Panc1 (cell line): ENCODE data around the gene YTHDF1. TPM values are rescaled to one million over a fixed set of nuclear protein-coding genes. Genes with fewer than 3 reads are reported as not detected.

Source experiments
- ATAC-seq: fragments of 200-7000 bp; cut with Tn5 transposase; 2 replicates; pipeline ENCODE4 v1.9.1; 2020; ENCODE audit warnings: mild to moderate bottlenecking, moderate library complexity
- BruUV-seq: library from RNA; stranded (reverse); fragments of 400-500 nt; replicated peaks from 2 replicates; lab custom pipeline; 2021; lab: Mats Ljungman, UMichigan
- CTCF ChIA-PET: fragments of 300-600 bp; sonication (Branson Sonifier 250); formaldehyde crosslinking; loops from one replicate; lab custom pipeline; 2022; ENCODE audit warnings: antibody characterized with exemption; lab: Charles Lee
- POLR2A ChIA-PET: fragments of 300-600 bp; sonication (Branson Sonifier 250); formaldehyde crosslinking; loops from one replicate; lab custom pipeline; 2022; ENCODE audit warnings: antibody characterized with exemption; lab: Charles Lee
- DNase-seq: peaks from one replicate; pipeline ENCODE4 v3.0.0-alpha.2; 2010; ENCODE audit warnings: low read depth, low spot score
- H3K27ac ChIP-seq: 2 replicates; pipeline ENCODE4 v1.5.1; 2011; ENCODE audit warnings: mild to moderate bottlenecking, low read length, inconsistent platforms
- H3K27me3 ChIP-seq: fragments of 200-500 bp; sonication (Bioruptor generic); 2 replicates; pipeline ENCODE4 v1.6.0; 2014; ENCODE audit warnings: low read length, inconsistent platforms; ENCODE audit not compliant: control insufficient read depth, insufficient read depth
- H3K36me3 ChIP-seq: fragments of 200-500 bp; sonication (Bioruptor generic); 2 replicates; pipeline ENCODE4 v1.5.1; 2014; ENCODE audit warnings: inconsistent platforms, mild to moderate bottlenecking, low read length, moderate library complexity; ENCODE audit not compliant: control insufficient read depth, insufficient read depth
- H3K4me1 ChIP-seq: 2 replicates; pipeline ENCODE4 v1.5.1; 2011; ENCODE audit warnings: inconsistent platforms, mild to moderate bottlenecking, low read length, moderate library complexity; ENCODE audit not compliant: control insufficient read depth, insufficient read depth
- H3K4me3 ChIP-seq, 2 experiments: 2 replicates each; pipeline ENCODE4 v1.5.1; 2011 to 2012; ENCODE audit warnings: low read depth in 2 of 2, low read length in 2 of 2, mild to moderate bottlenecking in 2 of 2, inconsistent platforms in 1 of 2, moderate library complexity in 1 of 2
- H3K9me3 ChIP-seq: fragments of 200-500 bp; sonication (Bioruptor generic); 2 replicates; pipeline ENCODE4 v1.5.1; 2014; ENCODE audit warnings: low read depth, mild to moderate bottlenecking, inconsistent platforms, low read length, moderate library complexity; ENCODE audit not compliant: control insufficient read depth, insufficient read depth
- POLR2AphosphoS5 ChIP-seq: IDR thresholded peaks from 2 replicates; pipeline ENCODE4 v1.6.1; 2012; ENCODE audit warnings: mild to moderate bottlenecking, low read depth, low read length, moderate library complexity
- SIN3A ChIP-seq: IDR thresholded peaks from 2 replicates; pipeline ENCODE4 v1.6.1; 2012; ENCODE audit warnings: low read depth, mild to moderate bottlenecking, low read length, moderate library complexity, borderline replicate concordance; ENCODE audit not compliant: insufficient read depth
- TCF7L2 ChIP-seq: IDR thresholded peaks from 2 replicates; pipeline ENCODE4 v1.6.1; 2011; ENCODE audit warnings: mild to moderate bottlenecking, low read depth, low read length, inconsistent platforms
- in situ Hi-C: cut with HindIII; loops from 2 replicates; pipeline ENCODE4 v1.10.0; 2016; ENCODE audit warnings: low sequenced_read_pairs, low pct_unique_long_range_greater_than_20kb
- intact Hi-C: fragments of 100-400 bp; cut with micrococcal nuclease; formaldehyde crosslinking; loops from one replicate; pipeline ENCODE4 v1.10.0; 2022; ENCODE audit not compliant: unreplicated experiment
- total RNA-seq: library from RNA; stranded (reverse); gene quantifications from one replicate; pipeline ENCODE4 v1.2.1, GENCODE V29; 2021; ENCODE audit not compliant: unreplicated experiment
- TF ChIP-seq, protein P1 (sequence below), 2 experiments: IDR thresholded peaks; 2 replicates each; pipeline ENCODE4 v1.6.1; 2011 to 2012; ENCODE audit warnings: low read depth in 2 of 2, control low read depth in 1 of 2, low read length in 1 of 2, mild to moderate bottlenecking in 1 of 2, moderate library complexity in 1 of 2; ENCODE audit not compliant: insufficient read depth in 1 of 2
- TF ChIP-seq, protein P2 (sequence below): fragments of 450-650 bp; IDR thresholded peaks from 2 replicates; pipeline ENCODE4 v1.5.1; 2017; ENCODE audit warnings: mild to moderate bottlenecking

Gene YTHDF1
- total RNA-seq, 1 experiment from 2014 or later, result 43.0 TPM

DNA sequence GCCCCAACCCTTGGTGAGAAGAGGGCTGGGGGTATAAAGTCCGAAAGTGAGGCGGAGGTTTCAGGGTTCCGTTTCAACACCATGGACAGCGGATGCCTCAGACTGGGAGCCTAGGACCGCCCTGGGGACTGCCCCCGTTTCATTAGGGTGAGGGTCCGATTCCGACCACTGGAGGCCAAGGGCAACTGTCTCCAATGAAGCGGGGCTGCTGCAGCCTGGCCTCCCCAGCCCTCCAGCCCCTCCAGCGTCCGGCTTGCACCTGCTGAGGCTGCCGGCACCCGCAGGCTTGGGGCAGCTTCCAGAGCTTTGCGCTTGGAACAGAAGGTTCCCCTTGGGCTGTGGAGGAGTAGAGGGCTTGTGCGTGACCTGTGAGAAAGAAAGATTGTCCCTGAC, 39.9 kb downstream of the YTHDF1 start:
- DNase-seq (no peak), ATAC-seq (peak; percentile 3)
- no TSS peak for BruUV-seq
- ChIA-PET CTCF (interaction anchor here (0.6 kb wide), 1 partner anchor 123 kb away, joined by 3 read pairs; no protein-coding TSS in a partner anchor), POLR2A (no interaction called here)
- TF ChIP-seq, protein P1, sequence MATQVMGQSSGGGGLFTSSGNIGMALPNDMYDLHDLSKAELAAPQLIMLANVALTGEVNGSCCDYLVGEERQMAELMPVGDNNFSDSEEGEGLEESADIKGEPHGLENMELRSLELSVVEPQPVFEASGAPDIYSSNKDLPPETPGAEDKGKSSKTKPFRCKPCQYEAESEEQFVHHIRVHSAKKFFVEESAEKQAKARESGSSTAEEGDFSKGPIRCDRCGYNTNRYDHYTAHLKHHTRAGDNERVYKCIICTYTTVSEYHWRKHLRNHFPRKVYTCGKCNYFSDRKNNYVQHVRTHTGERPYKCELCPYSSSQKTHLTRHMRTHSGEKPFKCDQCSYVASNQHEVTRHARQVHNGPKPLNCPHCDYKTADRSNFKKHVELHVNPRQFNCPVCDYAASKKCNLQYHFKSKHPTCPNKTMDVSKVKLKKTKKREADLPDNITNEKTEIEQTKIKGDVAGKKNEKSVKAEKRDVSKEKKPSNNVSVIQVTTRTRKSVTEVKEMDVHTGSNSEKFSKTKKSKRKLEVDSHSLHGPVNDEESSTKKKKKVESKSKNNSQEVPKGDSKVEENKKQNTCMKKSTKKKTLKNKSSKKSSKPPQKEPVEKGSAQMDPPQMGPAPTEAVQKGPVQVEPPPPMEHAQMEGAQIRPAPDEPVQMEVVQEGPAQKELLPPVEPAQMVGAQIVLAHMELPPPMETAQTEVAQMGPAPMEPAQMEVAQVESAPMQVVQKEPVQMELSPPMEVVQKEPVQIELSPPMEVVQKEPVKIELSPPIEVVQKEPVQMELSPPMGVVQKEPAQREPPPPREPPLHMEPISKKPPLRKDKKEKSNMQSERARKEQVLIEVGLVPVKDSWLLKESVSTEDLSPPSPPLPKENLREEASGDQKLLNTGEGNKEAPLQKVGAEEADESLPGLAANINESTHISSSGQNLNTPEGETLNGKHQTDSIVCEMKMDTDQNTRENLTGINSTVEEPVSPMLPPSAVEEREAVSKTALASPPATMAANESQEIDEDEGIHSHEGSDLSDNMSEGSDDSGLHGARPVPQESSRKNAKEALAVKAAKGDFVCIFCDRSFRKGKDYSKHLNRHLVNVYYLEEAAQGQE (IDR thresholded peaks at IDR 0.05; ENCODE audit: insufficient read depth in 1 of 2, low read depth in 2 of 2, low read length in 1 of 2), result peak; percentile 92 to 93
- no peak for TF ChIP-seq POLR2AphosphoS5
- peaks cover 11% of the 10 kb centered on the region for H3K4me1 ChIP-seq
- intact Hi-C loops, result loop anchor here (5.0 kb wide), 1 partner anchor 119 kb away; no protein-coding TSS in a partner anchor
- no peak overlapping the region for H3K4me3 ChIP-seq
- H3K27ac ChIP-seq, result no peak overlapping the region
- in situ Hi-C loops, result no loop called here
- no peaks in the 10 kb centered on the region for H3K36me3 ChIP-seq
- H3K27me3 ChIP-seq, result peaks cover 4% of the 10 kb centered on the region; the same call in 1 of the 2 replicates
- no peaks in the 10 kb centered on the region for H3K9me3 ChIP-seq

DNA sequence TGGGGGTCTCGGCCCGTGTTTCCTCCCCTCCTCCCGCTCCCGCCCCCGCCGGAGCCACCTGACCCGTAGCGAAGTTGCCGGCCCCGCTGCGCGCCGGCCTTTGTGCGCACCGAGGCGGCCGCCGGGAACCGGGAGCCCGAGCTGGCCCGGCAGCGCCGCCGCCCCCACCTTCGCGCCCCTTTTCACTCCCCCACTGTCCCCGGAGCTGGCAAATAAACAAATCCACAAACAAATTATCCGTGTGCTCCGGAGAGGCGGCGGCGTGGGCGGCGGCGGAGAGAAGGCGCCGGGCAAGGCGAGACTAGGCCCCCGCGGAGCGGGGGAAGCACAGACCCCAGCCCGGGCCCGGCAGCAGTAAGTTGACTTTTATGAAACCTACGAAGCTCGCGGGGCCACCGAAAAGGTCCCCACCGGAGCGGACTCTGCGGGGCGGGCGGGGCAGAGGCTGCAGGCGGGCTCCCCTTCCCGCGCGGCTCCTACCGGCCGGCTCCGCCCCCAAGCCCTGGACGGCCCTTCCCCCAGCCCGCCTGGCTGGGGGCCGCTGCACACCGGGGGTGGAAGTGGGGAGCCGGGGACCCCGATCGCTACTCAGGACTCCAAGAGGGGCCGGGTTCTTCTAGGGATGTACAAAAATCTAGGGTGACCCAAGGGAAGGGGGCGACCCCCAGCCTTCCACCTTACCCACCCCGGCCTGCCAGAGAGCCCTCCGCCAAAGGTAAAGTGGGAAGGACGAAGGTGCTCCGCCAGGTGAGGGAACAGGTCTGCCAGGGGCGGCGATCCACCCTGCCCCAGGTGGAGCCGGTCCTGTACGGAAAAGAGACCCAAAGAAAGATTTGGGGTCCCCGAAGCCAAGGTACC, 40.7 kb downstream of the YTHDF1 start:
- Histone ChIP-seq H3K27me3 (peaks cover 4% of the 10 kb centered on the region; the same call in 1 of the 2 replicates), H3K4me1 (peaks cover 11% of the 10 kb centered on the region), H3K36me3 (no peaks in the 10 kb centered on the region), H3K4me3 (peak overlapping the region; percentile 18; a peak in 2 of 4 replicates), H3K27ac (no peak overlapping the region), H3K9me3 (no peaks in the 10 kb centered on the region)
- in situ Hi-C loops (no loop called here), intact Hi-C loops (loop anchor here (5.0 kb wide), 1 partner anchor 118 kb away; no protein-coding TSS in a partner anchor)
- CTCF ChIA-PET, result interaction anchor here (0.6 to 0.7 kb wide), 2 partner anchors 63 to 122 kb away, joined by 3 to 11 read pairs; no protein-coding TSS in a partner anchor
- DNase-seq (no peak), ATAC-seq (no peak)
- no peak for TF ChIP-seq POLR2AphosphoS5
- TF ChIP-seq, protein P2, sequence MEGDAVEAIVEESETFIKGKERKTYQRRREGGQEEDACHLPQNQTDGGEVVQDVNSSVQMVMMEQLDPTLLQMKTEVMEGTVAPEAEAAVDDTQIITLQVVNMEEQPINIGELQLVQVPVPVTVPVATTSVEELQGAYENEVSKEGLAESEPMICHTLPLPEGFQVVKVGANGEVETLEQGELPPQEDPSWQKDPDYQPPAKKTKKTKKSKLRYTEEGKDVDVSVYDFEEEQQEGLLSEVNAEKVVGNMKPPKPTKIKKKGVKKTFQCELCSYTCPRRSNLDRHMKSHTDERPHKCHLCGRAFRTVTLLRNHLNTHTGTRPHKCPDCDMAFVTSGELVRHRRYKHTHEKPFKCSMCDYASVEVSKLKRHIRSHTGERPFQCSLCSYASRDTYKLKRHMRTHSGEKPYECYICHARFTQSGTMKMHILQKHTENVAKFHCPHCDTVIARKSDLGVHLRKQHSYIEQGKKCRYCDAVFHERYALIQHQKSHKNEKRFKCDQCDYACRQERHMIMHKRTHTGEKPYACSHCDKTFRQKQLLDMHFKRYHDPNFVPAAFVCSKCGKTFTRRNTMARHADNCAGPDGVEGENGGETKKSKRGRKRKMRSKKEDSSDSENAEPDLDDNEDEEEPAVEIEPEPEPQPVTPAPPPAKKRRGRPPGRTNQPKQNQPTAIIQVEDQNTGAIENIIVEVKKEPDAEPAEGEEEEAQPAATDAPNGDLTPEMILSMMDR, result no peak
- no peak for TF ChIP-seq SIN3A
- TF ChIP-seq TCF7L2, result no peak
- TF ChIP-seq, protein P1 (IDR thresholded peaks at IDR 0.05; ENCODE audit: insufficient read depth in 1 of 2, low read depth in 2 of 2, low read length in 1 of 2), result no peak
- POLR2A ChIA-PET, result no interaction called here
- no TSS peak for BruUV-seq
